Thoracic aorta (tissue), 2 donors: Measurements from ENCODE around the gene IL20. TPM values are rescaled to one million over a fixed set of nuclear protein-coding genes. Genes with fewer than 3 reads are reported as not detected.
"Not testable (repeated sequence)": the region's sequence is repeated elsewhere in the genome, so short reads cannot be mapped to it uniquely, and the experiment has no call there.

ENCODE experiments used
- ATAC-seq: fragments of 150-250 bp; one replicate; pipeline ENCODE4 v1.8.0; 2017; ENCODE audit warnings: low read depth; ENCODE audit not compliant: insufficient number of reproducible peaks, low FRiP score
- DNase-seq: peaks from one replicate; pipeline ENCODE4 v3.0.0-alpha.2; 2020; ENCODE audit warnings: low spot score
- H3K27ac ChIP-seq, 2 donors: fragments of 200-600 bp; sonication (generic); 1 replicate in 1 of 2; 2 replicates in 1 of 2; pipeline ENCODE4 v1.5.1; 2016; ENCODE audit warnings: mild to moderate bottlenecking in 2 of 2, moderate library complexity in 2 of 2
- H3K27me3 ChIP-seq: fragments of 200-600 bp; sonication (generic); replicated peaks from 2 replicates; pipeline ENCODE4 v1.6.0; 2016; ENCODE audit warnings: mild to moderate bottlenecking; ENCODE audit not compliant: insufficient read depth
- H3K36me3 ChIP-seq: fragments of 200-600 bp; sonication (generic); one replicate; pipeline ENCODE4 v1.5.1; 2016
- H3K4me1 ChIP-seq, 2 donors: fragments of 200-600 bp; sonication (generic); 1 replicate in 1 of 2; 2 replicates in 1 of 2; pipeline versions ENCODE4 v1.5.1 to v1.6.0; 2016; ENCODE audit warnings: low read depth in 2 of 2, mild to moderate bottlenecking in 1 of 2; ENCODE audit not compliant: control insufficient read depth in 1 of 2
- H3K4me3 ChIP-seq: fragments of 200-600 bp; sonication (generic); 2 replicates; pipeline ENCODE4 v1.5.1; 2016; ENCODE audit warnings: mild to moderate bottlenecking
- H3K9me3 ChIP-seq: fragments of 200-600 bp; sonication (generic); 2 replicates; pipeline ENCODE4 v1.5.1; 2016
- CTCF ChIP-seq: fragments of 200-600 bp; sonication (generic); IDR thresholded peaks from one replicate; pipeline ENCODE4 v1.5.1; 2019; ENCODE audit warnings: antibody characterized with exemption
- total RNA-seq, 2 donors: library from RNA; depleted of rRNA; stranded (reverse); fragments of >200 nt; gene quantifications; one replicate each; pipeline versions ENCODE4 v1.1.0 to v1.2.3, GENCODE V29; 2016

Gene IL20
- total RNA-seq, 2 donors from 2014 or later = not detected

DNA sequence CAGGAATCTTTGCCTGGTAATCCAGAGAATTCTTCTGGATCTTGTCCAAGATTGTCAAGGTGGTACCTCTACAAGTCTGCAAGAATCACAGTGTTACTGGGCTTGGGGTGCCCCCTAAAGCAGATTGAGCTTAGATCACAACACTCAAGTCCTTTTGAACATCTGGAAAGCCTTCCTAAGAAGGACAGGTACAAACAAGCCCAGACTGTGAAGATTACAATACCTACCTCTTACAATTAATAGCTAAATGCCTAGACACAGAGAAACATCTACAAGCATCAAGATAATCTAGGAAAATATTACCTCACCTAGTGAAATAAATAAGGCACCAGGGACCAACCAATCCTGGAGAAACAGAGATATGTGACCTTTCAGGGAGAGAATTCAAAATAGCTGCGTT lies 17.5 kb upstream of the IL20 start:
- Histone ChIP-seq H3K27ac (no peak overlapping the region), H3K4me1 (no peaks in the 10 kb centered on the region), H3K9me3 (no peaks in the 10 kb centered on the region), H3K36me3 (no peaks in the 10 kb centered on the region), H3K4me3 (no peak overlapping the region), H3K27me3 (no peaks in the 10 kb centered on the region)
- DNase-seq (no peak), ATAC-seq (no peak)
- no peak for TF ChIP-seq CTCF

GRCh38 chr1:206850401-206850800 lies 15.0 kb upstream of the IL20 start:
- TF ChIP-seq CTCF = no peak
- ATAC-seq (no peak), DNase-seq (no peak)
- Histone ChIP-seq H3K36me3 (no peaks in the 10 kb centered on the region), H3K27me3 (no peaks in the 10 kb centered on the region), H3K27ac (no peak overlapping the region), H3K4me3 (no peak overlapping the region), H3K4me1 (no peaks in the 10 kb centered on the region), H3K9me3 (no peaks in the 10 kb centered on the region)

- H3K36me3 ChIP-seq = no peaks in the 10 kb centered on the region
- H3K27me3 ChIP-seq = no peaks in the 10 kb centered on the region
- H3K27ac ChIP-seq = no peak overlapping the region
- H3K4me3 ChIP-seq = no peak overlapping the region
- H3K9me3 ChIP-seq = no peaks in the 10 kb centered on the region
- ATAC-seq (no peak), DNase-seq (no peak)
- no peaks in the 10 kb centered on the region for H3K4me1 ChIP-seq
- TF ChIP-seq CTCF = no peak
Measured at GRCh38 chr1:206851341-206852010, 13.9 kb upstream of the IL20 start.

DNA sequence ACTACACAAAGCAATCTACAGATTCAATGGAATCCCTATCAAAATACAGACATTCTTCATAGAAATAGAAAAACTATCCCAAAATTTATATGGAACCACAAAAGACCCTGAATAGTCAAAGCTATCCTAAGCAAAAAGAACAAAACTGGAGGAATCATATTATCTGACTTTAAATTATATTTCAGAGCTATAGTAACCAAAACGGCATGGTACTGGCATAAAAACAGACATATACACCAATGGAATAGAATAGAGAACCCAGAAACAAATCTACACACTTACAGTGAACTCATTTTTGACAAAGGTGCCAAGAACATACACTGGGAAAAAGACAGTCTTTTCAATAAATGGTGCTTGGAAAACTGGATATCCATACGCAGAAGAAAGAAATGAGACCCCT lies 12.8 kb upstream of the IL20 start:
- H3K4me3 ChIP-seq, DNase-seq, H3K27ac ChIP-seq, H3K27me3 ChIP-seq, ATAC-seq, H3K9me3 ChIP-seq, H3K36me3 ChIP-seq, H3K4me1 ChIP-seq: not testable (repeated sequence)

- H3K4me3 ChIP-seq, H3K9me3 ChIP-seq, H3K27ac ChIP-seq, DNase-seq, H3K27me3 ChIP-seq, H3K4me1 ChIP-seq, ATAC-seq, H3K36me3 ChIP-seq: not testable (repeated sequence)
Measured at GRCh38 chr1:206853696-206854095, 11.7 kb upstream of the IL20 start.

DNA sequence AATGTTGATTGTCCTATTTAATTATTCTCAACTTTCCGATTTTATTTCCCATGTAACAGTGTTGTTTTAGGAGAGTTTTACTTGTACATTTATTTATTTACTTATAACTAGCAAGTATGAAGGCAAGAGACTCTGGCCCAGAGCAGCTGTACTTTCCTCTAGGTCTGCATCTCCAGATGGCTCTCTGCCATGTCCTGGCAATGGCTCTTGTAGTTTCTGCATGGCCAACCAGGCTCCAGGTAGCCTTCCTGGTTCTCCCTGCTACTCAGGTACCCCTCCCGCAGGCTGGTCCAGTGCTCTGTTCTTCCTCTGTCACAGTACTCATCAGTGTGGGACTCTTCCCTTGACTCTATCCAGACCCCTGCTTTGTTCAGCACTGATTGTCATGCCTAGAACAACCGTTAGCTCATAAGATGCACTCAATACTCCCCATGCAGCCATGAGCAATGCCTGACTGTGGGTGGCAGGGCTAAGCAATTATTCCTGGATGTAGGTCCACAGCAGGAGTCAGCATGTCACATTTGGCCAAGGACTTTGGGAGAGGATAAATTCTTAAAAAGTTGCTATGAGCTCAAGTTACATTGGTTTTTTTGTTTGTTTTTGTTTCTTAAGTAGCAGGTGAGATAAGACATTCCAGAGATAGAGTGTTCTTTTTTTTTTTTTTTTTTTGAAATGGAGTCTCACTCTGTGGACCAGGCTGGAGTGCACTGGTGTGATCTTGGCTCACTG lies 10.9 kb upstream of the IL20 start:
- no peaks in the 10 kb centered on the region for H3K27me3 ChIP-seq
- H3K4me1 ChIP-seq = no peaks in the 10 kb centered on the region
- H3K9me3 ChIP-seq = no peaks in the 10 kb centered on the region
- no peak for DNase-seq
- no peak overlapping the region for H3K4me3 ChIP-seq
- no peak overlapping the region for H3K27ac ChIP-seq
- TF ChIP-seq CTCF = no peak
- H3K36me3 ChIP-seq = no peaks in the 10 kb centered on the region
- no peak for ATAC-seq
